NT2/D1 (cell line): ENCODE results near the gene CHD5.

ENCODE experiments used
- DNase-seq: peaks from one replicate; pipeline ENCODE4 v3.0.0-alpha.2; 2011; ENCODE audit warnings: low read depth, low spot score
- H3K27me3 ChIP-seq: 2 replicates; pipeline ENCODE4 v1.6.0; 2011; ENCODE audit warnings: mild to moderate bottlenecking; ENCODE audit not compliant: insufficient read length, insufficient read depth
- H3K36me3 ChIP-seq: 2 replicates; pipeline ENCODE4 v1.6.1; 2011; ENCODE audit warnings: mild to moderate bottlenecking, low read length, mixed read lengths; ENCODE audit not compliant: insufficient read depth, insufficient read length
- H3K4me1 ChIP-seq: 2 replicates; pipeline ENCODE4 v1.5.1; 2011; ENCODE audit not compliant: insufficient read depth, insufficient read length
- H3K4me3 ChIP-seq: 2 replicates; pipeline ENCODE4 v1.5.1; 2011; ENCODE audit warnings: low read depth; ENCODE audit not compliant: insufficient read length
- H3K9ac ChIP-seq: 2 replicates; pipeline ENCODE4 v1.6.0; 2011; ENCODE audit warnings: low read depth; ENCODE audit not compliant: insufficient read length
- H3K9me3 ChIP-seq: 2 replicates; pipeline ENCODE4 v1.5.1; 2011; ENCODE audit warnings: mild to moderate bottlenecking, low read length; ENCODE audit not compliant: insufficient read depth
- SUZ12 ChIP-seq: IDR thresholded peaks from 2 replicates; pipeline ENCODE4 v1.6.1; 2011; ENCODE audit not compliant: insufficient read length, insufficient read depth; ENCODE audit errors: extremely low read depth
- YY1 ChIP-seq: IDR thresholded peaks from 2 replicates; pipeline ENCODE4 v1.6.1; 2011; ENCODE audit not compliant: insufficient read length, insufficient read depth
- ZNF274 ChIP-seq: IDR thresholded peaks from 2 replicates; pipeline ENCODE4 v1.6.1; 2011; ENCODE audit warnings: mild to moderate bottlenecking, low read depth, low read length

Gene CHD5

GRCh38 chr1:6124341-6124740 lies 55.8 kb downstream of the CHD5 start:
- DNase-seq = no peak
- H3K36me3 ChIP-seq = no peaks in the 10 kb centered on the region
- no peaks in the 10 kb centered on the region for H3K4me1 ChIP-seq
- TF ChIP-seq YY1 (no peak), ZNF274 (no peak), SUZ12 (no peak)
- no peak overlapping the region for H3K4me3 ChIP-seq
- H3K9me3 ChIP-seq = no peaks in the 10 kb centered on the region
- no peaks in the 10 kb centered on the region for H3K27me3 ChIP-seq
- H3K9ac ChIP-seq = no peak overlapping the region

GRCh38 chr1:6123816-6124215 lies 56.3 kb downstream of the CHD5 start:
- Histone ChIP-seq H3K4me3 (no peak overlapping the region), H3K36me3 (no peaks in the 10 kb centered on the region), H3K4me1 (no peaks in the 10 kb centered on the region), H3K9ac (no peak overlapping the region), H3K9me3 (no peaks in the 10 kb centered on the region), H3K27me3 (no peaks in the 10 kb centered on the region)
- TF ChIP-seq YY1 (no peak), ZNF274 (no peak), SUZ12 (no peak)
- no peak for DNase-seq

GRCh38 chr1:6123083-6123482 lies 57.0 kb downstream of the CHD5 start:
- no peak for TF ChIP-seq SUZ12
- TF ChIP-seq ZNF274 = no peak
- TF ChIP-seq YY1 = no peak
- no peak for DNase-seq
- H3K9ac ChIP-seq = no peak overlapping the region

GRCh38 chr1:6121651-6122370 lies 58.3 kb downstream of the CHD5 start:
- Histone ChIP-seq H3K27me3 (no peaks in the 10 kb centered on the region), H3K36me3 (no peaks in the 10 kb centered on the region), H3K4me1 (no peaks in the 10 kb centered on the region), H3K4me3 (no peak overlapping the region), H3K9me3 (no peaks in the 10 kb centered on the region), H3K9ac (no peak overlapping the region)
- DNase-seq = no peak
- no peak for TF ChIP-seq SUZ12
- no peak for TF ChIP-seq YY1
- TF ChIP-seq ZNF274 = no peak

More at GRCh38 chr1:6123083-6123482, 57.0 kb downstream of the CHD5 start:
- Histone ChIP-seq H3K4me3 (no peak overlapping the region), H3K27me3 (no peaks in the 10 kb centered on the region), H3K36me3 (no peaks in the 10 kb centered on the region), H3K9me3 (no peaks in the 10 kb centered on the region), H3K4me1 (no peaks in the 10 kb centered on the region)

- DNase-seq = no peak
- TF ChIP-seq SUZ12 (no peak), YY1 (no peak), ZNF274 (no peak)
- Histone ChIP-seq H3K9ac (no peak overlapping the region), H3K9me3 (no peaks in the 10 kb centered on the region), H3K27me3 (no peaks in the 10 kb centered on the region), H3K4me3 (no peak overlapping the region), H3K4me1 (no peaks in the 10 kb centered on the region), H3K36me3 (no peaks in the 10 kb centered on the region)
Measured at GRCh38 chr1:6121021-6121421, 59.1 kb downstream of the CHD5 start.

GRCh38 chr1:6118415-6118814 lies 61.7 kb downstream of the CHD5 start:
- Histone ChIP-seq H3K9ac (no peak overlapping the region), H3K36me3 (no peaks in the 10 kb centered on the region), H3K4me3 (no peak overlapping the region), H3K4me1 (no peaks in the 10 kb centered on the region), H3K27me3 (no peaks in the 10 kb centered on the region), H3K9me3 (no peaks in the 10 kb centered on the region)
- DNase-seq = no peak
- TF ChIP-seq ZNF274 (no peak), SUZ12 (no peak), YY1 (no peak)

- Histone ChIP-seq H3K9ac (no peak overlapping the region), H3K36me3 (no peaks in the 10 kb centered on the region), H3K9me3 (no peaks in the 10 kb centered on the region), H3K4me1 (no peaks in the 10 kb centered on the region), H3K27me3 (no peaks in the 10 kb centered on the region), H3K4me3 (no peak overlapping the region)
- no peak for DNase-seq
- TF ChIP-seq ZNF274 (no peak), YY1 (no peak), SUZ12 (no peak)
Measured at GRCh38 chr1:6117624-6118023, 62.5 kb downstream of the CHD5 start.
